ENCODE results near the gene HVCN1.

HVCN1 gene

DNA sequence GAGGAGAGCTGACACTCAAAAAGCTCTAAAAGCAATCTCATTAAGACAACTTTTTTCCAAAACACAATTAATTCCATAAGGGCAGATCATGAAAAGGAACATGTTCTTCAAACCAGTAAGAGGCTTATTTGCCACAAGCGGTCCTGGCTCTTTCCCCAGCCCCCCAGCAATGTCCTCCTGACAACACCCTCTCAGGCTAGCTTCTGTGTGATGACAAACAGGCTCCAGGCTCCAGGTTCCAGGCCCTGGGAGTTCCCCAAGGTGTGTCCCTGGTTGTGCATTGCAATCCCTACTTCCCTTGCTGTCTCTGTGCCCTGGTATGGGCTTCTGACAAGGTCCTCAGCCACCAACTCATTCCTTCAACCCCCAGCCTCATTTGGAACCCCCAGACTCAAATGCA is 8.9 kb downstream of the HVCN1 start:
- DNase-seq (ENCODE audit: low read depth), result no peak
- no peak overlapping the region for H3K4me3 ChIP-seq (ENCODE audit: low read length)

DNA sequence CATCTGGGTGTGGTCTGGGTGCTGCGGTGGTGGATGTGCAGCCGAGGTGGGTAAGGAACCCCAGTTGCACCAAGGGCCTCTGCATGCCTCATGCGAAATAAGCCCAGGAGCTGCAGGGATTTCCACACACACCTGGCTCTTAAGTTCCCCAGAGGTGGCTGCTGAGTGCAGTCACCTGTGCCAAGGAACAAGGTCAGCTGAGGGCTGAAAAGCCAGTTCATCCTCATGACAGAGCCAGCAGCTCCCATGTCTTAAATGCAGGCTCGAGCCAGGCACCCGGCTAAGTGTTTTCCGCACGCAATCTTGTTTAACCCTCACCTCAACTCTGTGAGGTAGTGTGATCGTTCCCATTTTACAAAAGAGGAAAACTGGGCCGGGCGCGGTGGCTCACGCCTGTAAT is 9.7 kb downstream of the HVCN1 start:
- TF ChIP-seq, protein P1, sequence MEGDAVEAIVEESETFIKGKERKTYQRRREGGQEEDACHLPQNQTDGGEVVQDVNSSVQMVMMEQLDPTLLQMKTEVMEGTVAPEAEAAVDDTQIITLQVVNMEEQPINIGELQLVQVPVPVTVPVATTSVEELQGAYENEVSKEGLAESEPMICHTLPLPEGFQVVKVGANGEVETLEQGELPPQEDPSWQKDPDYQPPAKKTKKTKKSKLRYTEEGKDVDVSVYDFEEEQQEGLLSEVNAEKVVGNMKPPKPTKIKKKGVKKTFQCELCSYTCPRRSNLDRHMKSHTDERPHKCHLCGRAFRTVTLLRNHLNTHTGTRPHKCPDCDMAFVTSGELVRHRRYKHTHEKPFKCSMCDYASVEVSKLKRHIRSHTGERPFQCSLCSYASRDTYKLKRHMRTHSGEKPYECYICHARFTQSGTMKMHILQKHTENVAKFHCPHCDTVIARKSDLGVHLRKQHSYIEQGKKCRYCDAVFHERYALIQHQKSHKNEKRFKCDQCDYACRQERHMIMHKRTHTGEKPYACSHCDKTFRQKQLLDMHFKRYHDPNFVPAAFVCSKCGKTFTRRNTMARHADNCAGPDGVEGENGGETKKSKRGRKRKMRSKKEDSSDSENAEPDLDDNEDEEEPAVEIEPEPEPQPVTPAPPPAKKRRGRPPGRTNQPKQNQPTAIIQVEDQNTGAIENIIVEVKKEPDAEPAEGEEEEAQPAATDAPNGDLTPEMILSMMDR (conservative IDR thresholded peaks at IDR 0.05; ENCODE audit: low read depth, low read length), result no peak

More for the DNA sequence above, 8.9 kb downstream of the HVCN1 start:
- TF ChIP-seq, protein P1 (conservative IDR thresholded peaks at IDR 0.05; ENCODE audit: low read depth, low read length), result no peak

DNA sequence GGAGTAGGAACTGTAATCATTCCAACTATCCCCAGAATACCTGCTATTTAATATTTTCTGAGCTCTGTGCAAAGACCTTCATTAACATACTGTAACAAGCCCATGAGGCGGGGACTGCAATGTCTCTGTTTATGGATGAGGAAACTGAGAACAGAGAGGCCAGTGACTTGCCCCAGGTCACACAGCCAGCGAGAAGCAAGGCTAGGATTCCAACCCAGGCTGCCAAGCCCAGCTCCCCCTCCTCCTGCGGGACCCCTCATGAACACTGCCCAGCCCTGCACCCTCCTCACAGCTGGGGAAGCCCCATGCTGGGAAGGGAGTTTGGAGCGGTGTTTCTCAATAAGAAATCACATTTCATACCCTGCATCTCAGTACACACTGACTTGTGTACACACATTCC is 10.9 kb downstream of the HVCN1 start:
- DNase-seq (ENCODE audit: low read depth), result no peak
- H3K4me3 ChIP-seq (ENCODE audit: low read length), result no peak overlapping the region
- TF ChIP-seq, protein P1 (conservative IDR thresholded peaks at IDR 0.05; ENCODE audit: low read depth, low read length), result no peak

More for the DNA sequence above, 9.7 kb downstream of the HVCN1 start:
- no peak overlapping the region for H3K4me3 ChIP-seq (ENCODE audit: low read length)
- no peak for DNase-seq (ENCODE audit: low read depth)

DNA sequence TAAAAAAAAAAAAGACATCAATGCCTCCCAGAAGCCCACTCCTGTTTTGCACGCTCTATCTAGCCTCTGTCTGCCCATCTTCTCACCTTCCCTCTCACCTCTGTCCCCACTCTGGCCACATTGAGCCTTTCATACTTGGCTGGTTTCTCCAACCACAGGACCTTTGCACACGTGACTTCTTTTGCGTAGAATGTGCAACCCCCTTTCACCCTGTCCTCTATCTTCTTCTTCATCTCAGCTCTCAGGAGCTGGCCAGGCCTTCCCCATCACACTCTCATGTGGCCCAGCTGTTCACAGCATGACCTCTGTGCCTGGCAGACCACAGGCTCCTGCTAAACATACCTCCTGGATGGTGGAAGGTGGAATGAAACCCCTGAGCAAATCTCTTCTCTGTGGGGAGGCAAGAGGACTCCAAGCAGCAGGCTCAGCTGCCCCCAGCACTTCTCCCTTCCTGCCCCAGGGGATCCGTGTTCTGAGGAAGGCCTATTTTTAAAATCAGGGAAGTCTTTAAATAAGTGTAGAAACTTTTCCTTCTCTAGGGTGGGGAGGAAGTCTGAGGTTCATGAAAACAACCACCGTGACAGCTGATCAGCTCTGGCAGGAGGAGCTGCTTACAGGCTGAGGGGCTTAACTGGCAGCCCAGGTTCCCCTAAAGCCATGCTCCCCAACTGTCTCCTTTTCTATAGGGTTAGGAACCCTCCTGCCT is 11.6 kb downstream of the HVCN1 start:
- no peak overlapping the region for H3K4me3 ChIP-seq (ENCODE audit: low read length)
- TF ChIP-seq, protein P1 (conservative IDR thresholded peaks at IDR 0.05; ENCODE audit: low read depth, low read length), result no peak
- no peak for DNase-seq (ENCODE audit: low read depth)

DNA sequence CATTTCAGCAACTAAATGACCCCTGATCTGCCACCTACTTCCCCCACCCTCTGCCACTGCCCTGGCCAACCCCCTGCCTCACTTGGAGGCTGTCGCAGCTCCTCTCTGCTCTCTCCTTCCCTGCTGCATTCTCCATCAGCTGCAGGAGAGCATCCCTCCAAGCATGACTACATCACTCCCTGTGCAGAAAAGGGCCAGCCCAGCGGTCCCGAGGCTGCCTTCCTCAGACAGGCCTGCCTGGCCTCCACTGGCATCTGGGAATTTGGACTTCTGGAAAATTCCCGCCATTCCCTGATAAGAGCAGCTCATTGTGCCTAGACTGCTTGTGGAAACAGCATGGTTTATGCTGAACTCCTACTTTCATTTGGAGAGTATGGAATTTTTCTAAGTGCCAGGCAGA is 12.7 kb downstream of the HVCN1 start:
- H3K4me3 ChIP-seq (ENCODE audit: low read length), result no peak overlapping the region
- no peak for DNase-seq (ENCODE audit: low read depth)
- TF ChIP-seq, protein P1 (conservative IDR thresholded peaks at IDR 0.05; ENCODE audit: low read depth, low read length), result no peak

DNA sequence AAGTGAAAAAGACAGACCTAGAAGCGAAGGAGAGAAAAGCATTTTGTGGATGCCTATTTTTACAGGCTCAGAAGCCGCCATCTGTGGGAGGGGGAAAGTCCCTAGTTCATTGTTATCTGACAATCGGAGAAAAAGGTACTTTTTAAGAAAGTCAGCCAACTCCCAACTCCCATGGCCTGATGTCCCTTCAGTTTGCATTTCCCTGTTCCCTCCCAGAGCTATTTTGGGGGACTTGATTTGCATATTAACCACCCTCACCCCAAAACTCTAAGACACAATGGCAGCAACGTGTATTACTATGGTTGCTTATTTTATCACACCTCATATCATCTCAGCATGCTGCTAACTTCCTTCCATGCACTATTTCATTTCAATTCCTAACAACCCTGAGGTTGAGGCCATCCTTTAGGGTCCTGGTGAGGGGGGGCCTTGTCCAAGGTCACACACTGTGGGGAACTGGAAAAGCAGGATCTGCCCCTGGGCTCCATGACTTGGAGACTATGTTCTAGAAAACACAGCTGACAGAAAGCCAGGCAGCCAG is 18.7 kb downstream of the HVCN1 start:
- no peak overlapping the region for H3K4me3 ChIP-seq (ENCODE audit: low read length)
- no peak for DNase-seq (ENCODE audit: low read depth)
- TF ChIP-seq, protein P1 (conservative IDR thresholded peaks at IDR 0.05; ENCODE audit: low read depth, low read length), result no peak

DNA sequence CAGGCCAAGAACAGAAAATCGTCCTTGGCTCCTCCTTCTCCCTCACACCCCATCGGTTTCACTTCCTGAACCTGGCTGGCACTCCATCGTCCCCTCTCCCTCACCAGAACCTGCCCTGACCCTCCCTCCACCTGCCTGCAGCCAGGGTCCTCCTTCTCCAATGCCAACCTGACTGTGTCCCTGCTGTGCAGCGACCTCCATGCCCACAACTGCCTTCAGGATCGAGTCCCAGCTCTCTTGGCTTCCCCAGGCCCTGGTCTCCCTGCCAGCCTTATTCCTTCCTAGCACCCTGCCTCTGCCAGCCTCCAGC is 19.8 kb downstream of the HVCN1 start:
- DNase-seq (ENCODE audit: low read depth), result no peak
- TF ChIP-seq, protein P1 (conservative IDR thresholded peaks at IDR 0.05; ENCODE audit: low read depth, low read length), result no peak
- no peak overlapping the region for H3K4me3 ChIP-seq (ENCODE audit: low read length)
